HepG2 (cell line): ENCODE data around the gene CDC42EP1. TPM values are rescaled to one million over a fixed set of nuclear protein-coding genes. Genes with fewer than 3 reads are reported as not detected.
A peak's percentile ranks its signal among the peaks of the same experiment; 100 is the strongest.

Experiments
- AGO1 ChIP-seq: fragments of 200-400 bp; formaldehyde crosslinking; IDR thresholded peaks from 2 replicates; pipeline ENCODE4 v1.6.1; 2017; ENCODE audit warnings: mild to moderate bottlenecking, low read depth, low read length, moderate library complexity; ENCODE audit not compliant: poor library complexity, severe bottlenecking
- ARNTL ChIP-seq: sonication (generic); formaldehyde crosslinking; IDR thresholded peaks from 2 replicates; pipeline ENCODE4 v1.4.0; 2020; ENCODE audit warnings: mild to moderate bottlenecking, missing genetic modification reagents
- ATF2 ChIP-seq: sonication (generic); formaldehyde crosslinking; IDR thresholded peaks from 2 replicates; pipeline ENCODE4 v1.4.0; 2020; ENCODE audit warnings: missing genetic modification reagents
- HOXA5 ChIP-seq: sonication (generic); formaldehyde crosslinking; IDR thresholded peaks from 2 replicates; pipeline ENCODE4 v1.4.0; 2020; ENCODE audit warnings: missing genetic modification reagents
- ISL2 ChIP-seq: sonication (generic); formaldehyde crosslinking; IDR thresholded peaks from 2 replicates; pipeline ENCODE4 v1.5.0; 2020; ENCODE audit warnings: missing genetic modification reagents
- MYNN ChIP-seq: sonication (generic); formaldehyde crosslinking; IDR thresholded peaks from 2 replicates; pipeline ENCODE4 v1.4.0; 2020; ENCODE audit warnings: mild to moderate bottlenecking, low read depth, missing genetic modification reagents
- PAF1 ChIP-seq: IDR thresholded peaks from 2 replicates; pipeline ENCODE4 v1.6.1; 2016; ENCODE audit warnings: missing genetic modification reagents, missing compliant biosample characterization
- PPARG ChIP-seq: conservative IDR thresholded peaks from 2 replicates; pipeline ENCODE4 v1.6.1; 2016; ENCODE audit warnings: missing biosample characterization, missing genetic modification reagents
- RELA ChIP-seq: sonication (generic); formaldehyde crosslinking; IDR thresholded peaks from 2 replicates; pipeline ENCODE4 v1.4.0; 2020; ENCODE audit warnings: missing genetic modification reagents
- RFXANK ChIP-seq: IDR thresholded peaks from 2 replicates; pipeline ENCODE4 v1.6.1; 2016
- RFXAP ChIP-seq: sonication (generic); formaldehyde crosslinking; IDR thresholded peaks from 2 replicates; pipeline ENCODE4 v1.4.0; 2020; ENCODE audit warnings: missing genetic modification reagents, borderline replicate concordance
- RXRA ChIP-seq: sonication (generic); formaldehyde crosslinking; IDR thresholded peaks from 2 replicates; pipeline ENCODE4 v1.5.1; 2020; ENCODE audit warnings: missing genetic modification reagents
- TBX3 ChIP-seq: fragments of 450-650 bp; IDR thresholded peaks from 2 replicates; pipeline ENCODE4 v1.6.1; 2017; ENCODE audit warnings: antibody characterized with exemption, mild to moderate bottlenecking, inconsistent platforms, borderline replicate concordance
- ZEB1 ChIP-seq: IDR thresholded peaks from 2 replicates; pipeline ENCODE4 v1.6.1; 2012; ENCODE audit warnings: mild to moderate bottlenecking, low read depth, inconsistent platforms; ENCODE audit not compliant: insufficient replicate concordance
- ZNF329 ChIP-seq: sonication (generic); formaldehyde crosslinking; IDR thresholded peaks from 2 replicates; pipeline ENCODE4 v1.9.0; 2021; ENCODE audit warnings: low read depth, mild to moderate bottlenecking, missing genetic modification reagents
- ZNF343 ChIP-seq: sonication (generic); formaldehyde crosslinking; IDR thresholded peaks from 2 replicates; pipeline ENCODE4 v1.4.0; 2020; ENCODE audit warnings: mild to moderate bottlenecking, missing genetic modification reagents
- ZNF589 ChIP-seq: sonication (generic); formaldehyde crosslinking; conservative IDR thresholded peaks from 2 replicates; pipeline ENCODE4 v1.8.0; 2022; ENCODE audit warnings: mild to moderate bottlenecking, moderate library complexity, missing genetic modification reagents
- ZNF598 ChIP-seq: sonication (generic); formaldehyde crosslinking; IDR thresholded peaks from 2 replicates; pipeline ENCODE4 v1.5.1; 2020; ENCODE audit warnings: mild to moderate bottlenecking, missing genetic modification reagents, borderline replicate concordance
- ZNF629 ChIP-seq: sonication (generic); formaldehyde crosslinking; conservative IDR thresholded peaks from 2 replicates; pipeline ENCODE4 v1.5.0; 2020; ENCODE audit warnings: missing genetic modification reagents
- polyA plus RNA-seq, 8 experiments: library from polyadenylated mRNA; depleted of rRNA in 3 of 8; stranded (reverse) in 7 of 8; unstranded in 1 of 8; fragments of >200 nt; fragmentation: Illumina TruSeq in 4 of 8; extraction: Trizol in 4 of 8; gene quantifications; 2 replicates each; pipeline versions ENCODE4 v1.2.1 to v1.2.3, GENCODE V29; 2011 to 2016; ENCODE audit warnings: low read depth in 4 of 8, missing spikeins in 1 of 8, mixed read lengths in 1 of 8; ENCODE audit not compliant: insufficient read depth in 1 of 8
- total RNA-seq, 5 experiments: library from RNA; depleted of rRNA; stranded (reverse); fragments of >200 nt; fragmentation: Illumina TruSeq; extraction: Trizol; gene quantifications; 2 replicates each; pipeline ENCODE4 v1.2.3, GENCODE V29; 2016; ENCODE audit warnings: low read depth in 1 of 5
- TF ChIP-seq, protein P1 (sequence below): sonication (generic); formaldehyde crosslinking; IDR thresholded peaks from 2 replicates; pipeline ENCODE4 v1.8.1; 2022; ENCODE audit warnings: mild to moderate bottlenecking, missing genetic modification reagents
- TF ChIP-seq, protein P2 (sequence below): sonication (generic); formaldehyde crosslinking; IDR thresholded peaks from 2 replicates; pipeline ENCODE4 v1.5.0; 2020; ENCODE audit warnings: mild to moderate bottlenecking, missing genetic modification reagents, borderline replicate concordance
- TF ChIP-seq, protein P3 (sequence below): IDR thresholded peaks from 2 replicates; pipeline ENCODE4 v1.6.1; 2018; ENCODE audit warnings: missing genetic modification reagents, mild to moderate bottlenecking, missing compliant biosample characterization
- TF ChIP-seq, protein P4 (sequence below): IDR thresholded peaks from 2 replicates; pipeline ENCODE4 v1.6.1; 2016; ENCODE audit warnings: low read depth, control low read depth

Gene CDC42EP1
- total and polyA plus RNA-seq, 2 of the 13 experiments (the other 11 are each of a cell fraction or from before 2014, with no cell fraction given), result 17.1 to 29.5 TPM

GRCh38 chr22:37569921-37570660, 9.8 kb downstream of the CDC42EP1 start (continued):
- TF ChIP-seq, protein P1, sequence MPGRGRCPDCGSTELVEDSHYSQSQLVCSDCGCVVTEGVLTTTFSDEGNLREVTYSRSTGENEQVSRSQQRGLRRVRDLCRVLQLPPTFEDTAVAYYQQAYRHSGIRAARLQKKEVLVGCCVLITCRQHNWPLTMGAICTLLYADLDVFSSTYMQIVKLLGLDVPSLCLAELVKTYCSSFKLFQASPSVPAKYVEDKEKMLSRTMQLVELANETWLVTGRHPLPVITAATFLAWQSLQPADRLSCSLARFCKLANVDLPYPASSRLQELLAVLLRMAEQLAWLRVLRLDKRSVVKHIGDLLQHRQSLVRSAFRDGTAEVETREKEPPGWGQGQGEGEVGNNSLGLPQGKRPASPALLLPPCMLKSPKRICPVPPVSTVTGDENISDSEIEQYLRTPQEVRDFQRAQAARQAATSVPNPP, result peak; percentile 72; the same call in 1 of the 2 replicates
- TF ChIP-seq, protein P2, sequence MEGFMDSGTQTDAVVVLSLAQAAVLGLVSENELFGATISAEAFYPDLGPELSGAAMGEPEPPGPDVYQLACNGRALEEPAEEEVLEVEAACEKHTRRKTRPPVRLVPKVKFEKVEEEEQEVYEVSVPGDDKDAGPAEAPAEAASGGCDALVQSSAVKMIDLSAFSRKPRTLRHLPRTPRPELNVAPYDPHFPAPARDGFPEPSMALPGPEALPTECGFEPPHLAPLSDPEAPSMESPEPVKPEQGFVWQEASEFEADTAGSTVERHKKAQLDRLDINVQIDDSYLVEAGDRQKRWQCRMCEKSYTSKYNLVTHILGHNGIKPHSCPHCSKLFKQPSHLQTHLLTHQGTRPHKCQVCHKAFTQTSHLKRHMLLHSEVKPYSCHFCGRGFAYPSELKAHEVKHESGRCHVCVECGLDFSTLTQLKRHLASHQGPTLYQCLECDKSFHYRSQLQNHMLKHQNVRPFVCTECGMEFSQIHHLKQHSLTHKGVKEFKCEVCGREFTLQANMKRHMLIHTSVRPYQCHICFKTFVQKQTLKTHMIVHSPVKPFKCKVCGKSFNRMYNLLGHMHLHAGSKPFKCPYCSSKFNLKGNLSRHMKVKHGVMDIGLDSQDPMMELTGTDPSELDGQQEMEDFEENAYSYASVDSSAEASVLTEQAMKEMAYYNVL, result 0 out of 2 replicates have a peak, but pooled peaks have one; percentile 48
- TF ChIP-seq, protein P3, sequence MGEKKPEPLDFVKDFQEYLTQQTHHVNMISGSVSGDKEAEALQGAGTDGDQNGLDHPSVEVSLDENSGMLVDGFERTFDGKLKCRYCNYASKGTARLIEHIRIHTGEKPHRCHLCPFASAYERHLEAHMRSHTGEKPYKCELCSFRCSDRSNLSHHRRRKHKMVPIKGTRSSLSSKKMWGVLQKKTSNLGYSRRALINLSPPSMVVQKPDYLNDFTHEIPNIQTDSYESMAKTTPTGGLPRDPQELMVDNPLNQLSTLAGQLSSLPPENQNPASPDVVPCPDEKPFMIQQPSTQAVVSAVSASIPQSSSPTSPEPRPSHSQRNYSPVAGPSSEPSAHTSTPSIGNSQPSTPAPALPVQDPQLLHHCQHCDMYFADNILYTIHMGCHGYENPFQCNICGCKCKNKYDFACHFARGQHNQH (CRISPR knock-in tag), result no peak; the same call in 1 of the 2 replicates
- TF ChIP-seq RFXAP (CRISPR knock-in tag), result 0 out of 2 replicates have a peak, but pooled peaks have one; percentile 50
- TF ChIP-seq MYNN (CRISPR knock-in tag), result 0 out of 2 replicates have a peak, but pooled peaks have one; percentile 9
- TF ChIP-seq RELA (CRISPR knock-in tag), result no peak
- TF ChIP-seq ARNTL (CRISPR knock-in tag), result no peak
- peak; percentile 60 for TF ChIP-seq ZEB1
- TF ChIP-seq ZNF629 (CRISPR knock-in tag), result peak; percentile 25; the same call in 1 of the 2 replicates
- TF ChIP-seq, protein P4, sequence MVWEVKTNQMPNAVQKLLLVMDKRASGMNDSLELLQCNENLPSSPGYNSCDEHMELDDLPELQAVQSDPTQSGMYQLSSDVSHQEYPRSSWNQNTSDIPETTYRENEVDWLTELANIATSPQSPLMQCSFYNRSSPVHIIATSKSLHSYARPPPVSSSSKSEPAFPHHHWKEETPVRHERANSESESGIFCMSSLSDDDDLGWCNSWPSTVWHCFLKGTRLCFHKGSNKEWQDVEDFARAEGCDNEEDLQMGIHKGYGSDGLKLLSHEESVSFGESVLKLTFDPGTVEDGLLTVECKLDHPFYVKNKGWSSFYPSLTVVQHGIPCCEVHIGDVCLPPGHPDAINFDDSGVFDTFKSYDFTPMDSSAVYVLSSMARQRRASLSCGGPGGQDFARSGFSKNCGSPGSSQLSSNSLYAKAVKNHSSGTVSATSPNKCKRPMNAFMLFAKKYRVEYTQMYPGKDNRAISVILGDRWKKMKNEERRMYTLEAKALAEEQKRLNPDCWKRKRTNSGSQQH (CRISPR knock-in tag), result no peak
- peak; percentile 70 for TF ChIP-seq PPARG (CRISPR knock-in tag)
- no peak for TF ChIP-seq ZNF589
- TF ChIP-seq PAF1 (CRISPR knock-in tag), result peak; percentile 94
- no peak for TF ChIP-seq ZNF598 (CRISPR knock-in tag)
- TF ChIP-seq HOXA5 (CRISPR knock-in tag), result 0 out of 2 replicates have a peak, but pooled peaks have one; percentile 63
- peak; percentile 94 for TF ChIP-seq RXRA (CRISPR knock-in tag)
- 0 out of 2 replicates have a peak, but pooled peaks have one; percentile 13 for TF ChIP-seq ZNF329 (CRISPR knock-in tag)
- 0 out of 2 replicates have a peak, but pooled peaks have one; percentile 18 for TF ChIP-seq TBX3
- peak; percentile 96 for TF ChIP-seq AGO1
- TF ChIP-seq ATF2 (CRISPR knock-in tag), result peak; percentile 43
- TF ChIP-seq RFXANK (CRISPR knock-in tag), result no peak
- TF ChIP-seq ZNF343, result peak; percentile 40; the same call in 1 of the 2 replicates
- peak; percentile 22; the same call in 1 of the 2 replicates for TF ChIP-seq ISL2 (CRISPR knock-in tag)
